Effector memory CD8-positive, alpha-beta T cell (primary cell): ENCODE measurements around the gene SBF2.
"Not testable (repeated sequence)": the region's sequence is repeated elsewhere in the genome, so short reads cannot be mapped to it uniquely, and the experiment has no call there.

ENCODE experiments used
- ATAC-seq: fragments of 150-1000 bp; cut with Tn5 transposase; replicated peaks from 2 replicates; pipeline ENCODE4 v1.10.0; 2021; ENCODE audit warnings: mild to moderate bottlenecking, moderate library complexity
- DNase-seq, 3 experiments: peaks; one replicate each; pipeline ENCODE4 v3.0.0; 2021
- H3K27ac Mint-ChIP-seq, 2 donors: one replicate each; pipeline ENCODE4 v1.8.0; 2022; ENCODE audit warnings: mild to moderate bottlenecking in 2 of 2, mixed read lengths in 2 of 2, moderate library complexity in 2 of 2
- H3K27me3 Mint-ChIP-seq, 2 donors: one replicate each; pipeline ENCODE4 v1.8.0; 2022; ENCODE audit warnings: mixed read lengths in 2 of 2
- H3K36me3 Mint-ChIP-seq: one replicate; pipeline ENCODE4 v1.8.0; 2022; ENCODE audit warnings: mild to moderate bottlenecking, moderate library complexity, mixed read lengths; ENCODE audit not compliant: insufficient read depth
- H3K4me1 Mint-ChIP-seq, 2 donors: one replicate each; pipeline ENCODE4 v1.8.0; 2022; ENCODE audit warnings: low read depth in 2 of 2, mixed read lengths in 2 of 2
- H3K4me3 Mint-ChIP-seq, 2 donors: one replicate each; pipeline ENCODE4 v1.8.0; 2022; ENCODE audit warnings: mild to moderate bottlenecking in 2 of 2, mixed read lengths in 2 of 2, moderate library complexity in 2 of 2
- H3K9me3 Mint-ChIP-seq, 2 donors: one replicate each; pipeline ENCODE4 v1.8.0; 2022; ENCODE audit warnings: mixed read lengths in 2 of 2

The SBF2 gene

GRCh38 chr11:10139656-10140055 is 154.4 kb downstream of the SBF2 start:
- Mint-ChIP-seq H3K4me1 (no peaks in the 10 kb centered on the region), H3K4me3 (no peak overlapping the region), H3K27me3 (no peaks in the 10 kb centered on the region), H3K27ac (no peak overlapping the region), H3K9me3 (peaks cover 0 to 3% of the 10 kb centered on the region in 2 donors), H3K36me3 (no peaks in the 10 kb centered on the region)
- no peak for ATAC-seq
- no peak for DNase-seq

- Mint-ChIP-seq H3K36me3 (no peaks in the 10 kb centered on the region), H3K9me3 (peaks cover 0 to 3% of the 10 kb centered on the region in 2 donors), H3K4me1 (no peaks in the 10 kb centered on the region), H3K27me3 (no peaks in the 10 kb centered on the region), H3K27ac (no peak overlapping the region), H3K4me3 (no peak overlapping the region)
- ATAC-seq (no peak), DNase-seq (no peak)
Measured at GRCh38 chr11:10139143-10139542, 154.9 kb downstream of the SBF2 start.

- Mint-ChIP-seq H3K9me3 (peaks cover 0 to 3% of the 10 kb centered on the region in 2 donors), H3K27ac (no peak overlapping the region), H3K27me3 (no peaks in the 10 kb centered on the region), H3K4me1 (no peaks in the 10 kb centered on the region), H3K4me3 (no peak overlapping the region), H3K36me3 (no peaks in the 10 kb centered on the region)
- DNase-seq (no peak), ATAC-seq (no peak)
Measured at GRCh38 chr11:10134975-10135481, 159.0 kb downstream of the SBF2 start.

GRCh38 chr11:10134226-10134625 is 159.8 kb downstream of the SBF2 start:
- not testable (repeated sequence) for H3K4me3 Mint-ChIP-seq, H3K27ac Mint-ChIP-seq, DNase-seq, H3K36me3 Mint-ChIP-seq, H3K27me3 Mint-ChIP-seq, H3K9me3 Mint-ChIP-seq, H3K4me1 Mint-ChIP-seq, ATAC-seq

DNA sequence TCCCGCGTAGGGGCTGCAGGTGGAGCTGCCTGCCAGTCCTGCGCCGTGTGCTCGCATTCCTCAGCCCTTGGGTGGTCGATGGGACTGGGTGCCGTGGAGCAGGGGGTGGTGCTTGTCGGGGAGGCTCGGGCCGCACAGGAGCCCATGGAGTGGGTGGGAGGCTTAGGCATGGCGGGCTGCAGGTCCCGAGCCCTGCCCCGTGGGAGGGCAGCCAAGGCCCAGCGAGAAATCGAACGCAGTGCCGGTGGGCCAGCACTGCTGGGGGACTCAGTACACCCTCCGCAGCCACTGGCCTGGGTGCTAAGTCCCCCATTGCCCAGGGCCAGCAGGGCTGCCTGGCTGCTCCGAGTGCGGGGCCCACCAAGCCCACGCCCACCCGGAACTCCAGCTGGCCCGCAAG is 160.8 kb downstream of the SBF2 start:
- H3K27me3 Mint-ChIP-seq, H3K36me3 Mint-ChIP-seq, H3K9me3 Mint-ChIP-seq, H3K27ac Mint-ChIP-seq, H3K4me1 Mint-ChIP-seq, DNase-seq, H3K4me3 Mint-ChIP-seq, ATAC-seq: not testable (repeated sequence)

DNA sequence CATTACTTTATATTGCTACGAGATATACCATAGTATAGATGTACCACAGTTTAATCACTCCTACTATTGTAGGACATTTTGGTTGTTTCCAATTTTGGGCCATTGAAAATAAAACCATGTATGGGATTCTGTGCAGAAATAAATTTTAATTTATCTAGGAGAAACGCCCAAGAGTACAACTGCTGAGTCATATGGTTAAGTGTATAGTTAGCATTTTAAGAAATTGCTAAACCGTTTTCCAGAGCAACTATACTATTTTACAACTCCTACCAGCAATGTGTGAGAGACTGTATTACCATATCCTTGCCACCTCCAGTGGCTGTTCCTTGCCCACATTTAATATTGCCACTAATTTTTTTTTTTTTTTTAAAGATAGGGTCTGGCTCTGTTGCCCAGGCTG is 163.1 kb downstream of the SBF2 start:
- Mint-ChIP-seq H3K27ac (no peak overlapping the region), H3K36me3 (no peaks in the 10 kb centered on the region), H3K4me1 (no peaks in the 10 kb centered on the region), H3K9me3 (peaks cover 0 to 3% of the 10 kb centered on the region in 2 donors), H3K4me3 (no peak overlapping the region), H3K27me3 (no peaks in the 10 kb centered on the region)
- no peak for DNase-seq
- ATAC-seq, result no peak

GRCh38 chr11:10129184-10129583 is 164.8 kb downstream of the SBF2 start:
- H3K9me3 Mint-ChIP-seq, H3K4me1 Mint-ChIP-seq, ATAC-seq, DNase-seq, H3K4me3 Mint-ChIP-seq, H3K36me3 Mint-ChIP-seq, H3K27me3 Mint-ChIP-seq, H3K27ac Mint-ChIP-seq: not testable (repeated sequence)

GRCh38 chr11:10125522-10126133 is 168.4 kb downstream of the SBF2 start:
- H3K27ac Mint-ChIP-seq, result no peak overlapping the region
- no peak for DNase-seq
- H3K4me3 Mint-ChIP-seq, result no peak overlapping the region
- H3K9me3 Mint-ChIP-seq, result no peaks in the 10 kb centered on the region
- no peak for ATAC-seq
- peaks cover 0 to 6% of the 10 kb centered on the region in 2 donors for H3K4me1 Mint-ChIP-seq
- no peaks in the 10 kb centered on the region for H3K27me3 Mint-ChIP-seq
- no peaks in the 10 kb centered on the region for H3K36me3 Mint-ChIP-seq

DNA sequence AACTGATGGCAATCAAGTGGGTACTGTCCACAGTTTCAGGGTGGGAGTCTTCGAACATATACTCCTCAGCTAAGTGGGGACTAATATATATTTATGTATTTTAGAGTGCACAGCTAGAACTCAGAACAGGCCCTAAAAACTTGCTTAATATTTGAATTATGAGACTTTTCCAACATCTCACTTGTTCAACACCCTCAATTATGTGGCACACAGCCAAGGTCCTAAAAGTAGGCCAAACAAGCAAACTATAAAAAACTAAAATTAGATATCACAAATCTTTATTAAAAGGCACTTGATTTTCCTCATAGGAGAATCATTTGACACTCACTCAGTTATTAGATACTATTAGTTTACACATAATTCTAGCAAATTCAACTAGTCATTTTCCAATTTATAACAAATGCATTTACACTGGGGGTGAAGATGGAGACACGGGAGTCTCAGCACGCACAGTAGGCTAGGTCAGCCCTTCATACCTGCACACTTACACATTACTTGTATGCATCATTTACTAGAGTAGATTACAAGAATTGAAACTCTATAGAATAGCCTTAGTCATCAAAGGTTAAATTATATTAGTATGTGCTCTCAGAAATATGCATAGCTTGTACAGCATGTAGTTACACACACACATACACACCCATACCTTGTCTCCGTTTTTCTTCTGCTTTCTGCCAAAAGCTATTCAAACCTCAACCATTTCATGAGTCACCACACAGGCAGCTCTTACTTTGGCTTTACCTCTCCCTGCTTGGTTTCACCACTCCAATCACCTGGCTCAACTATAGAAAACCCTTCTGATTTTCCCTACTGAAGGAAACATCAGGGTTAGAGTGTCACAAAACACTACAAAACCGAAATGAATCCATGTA is 171.5 kb downstream of the SBF2 start:
- no peaks in the 10 kb centered on the region for H3K27me3 Mint-ChIP-seq
- DNase-seq, result no peak
- H3K4me3 Mint-ChIP-seq, result no peak overlapping the region
- no peaks in the 10 kb centered on the region for H3K9me3 Mint-ChIP-seq
- ATAC-seq, result no peak
- H3K4me1 Mint-ChIP-seq, result peaks cover 0 to 6% of the 10 kb centered on the region in 2 donors
- H3K27ac Mint-ChIP-seq, result peak overlapping the region in 1 of 2 donors; percentile 8
- no peaks in the 10 kb centered on the region for H3K36me3 Mint-ChIP-seq

DNA sequence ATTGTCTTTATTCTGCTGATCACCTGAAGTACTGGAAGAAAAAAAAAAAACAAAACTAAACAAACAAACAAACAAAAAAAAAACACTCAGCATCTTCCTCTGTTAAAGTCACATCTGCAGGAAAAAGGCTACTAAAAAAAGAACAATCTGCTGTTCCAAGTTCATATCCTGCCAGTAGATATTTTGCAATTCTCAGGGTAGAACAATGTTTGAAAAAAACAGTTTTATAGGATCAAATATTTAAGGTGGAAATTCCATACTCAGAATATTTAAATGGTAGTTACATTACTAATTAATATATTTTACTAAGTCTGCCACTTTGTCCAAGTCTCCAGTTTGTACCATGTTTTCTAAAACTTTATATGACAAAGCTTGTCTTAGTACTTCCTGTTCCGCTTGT is 175.2 kb downstream of the SBF2 start:
- Mint-ChIP-seq H3K27me3 (no peaks in the 10 kb centered on the region), H3K4me3 (no peak overlapping the region), H3K9me3 (no peaks in the 10 kb centered on the region), H3K36me3 (peaks cover 2% of the 10 kb centered on the region), H3K4me1 (peaks cover 0 to 6% of the 10 kb centered on the region in 2 donors), H3K27ac (no peak overlapping the region)
- ATAC-seq (no peak), DNase-seq (no peak)

DNA sequence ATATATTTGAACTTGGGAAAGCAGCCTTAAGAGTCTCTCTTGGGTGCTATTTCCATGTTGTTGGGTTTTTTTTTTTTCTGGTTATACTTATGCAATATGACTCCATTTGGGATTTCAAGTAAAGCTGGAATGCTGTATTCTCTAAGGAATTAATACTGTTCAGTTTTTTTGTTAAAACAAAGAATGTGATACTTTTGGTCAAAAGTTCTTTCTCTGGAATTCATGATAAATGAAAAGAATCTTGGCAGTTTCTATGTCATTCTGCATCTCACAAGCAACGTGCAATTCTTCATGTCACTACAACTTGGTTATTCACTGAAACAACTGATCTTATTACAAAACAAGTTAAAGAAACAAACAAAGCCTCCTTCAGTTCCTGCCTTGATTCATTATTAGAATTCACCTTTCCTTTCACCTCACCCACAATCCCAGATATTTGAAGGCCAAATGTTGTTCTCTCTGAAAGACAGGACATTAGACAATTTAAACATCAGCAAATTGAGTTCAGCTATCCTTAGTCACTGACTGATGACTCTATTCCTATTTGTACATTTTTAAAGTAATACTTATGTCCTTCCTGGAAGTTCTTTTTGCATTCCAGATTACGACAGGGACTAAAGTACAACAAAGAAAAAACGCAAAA is 176.2 kb downstream of the SBF2 start:
- Mint-ChIP-seq H3K27me3 (no peaks in the 10 kb centered on the region), H3K36me3 (peaks cover 2% of the 10 kb centered on the region), H3K27ac (no peak overlapping the region), H3K4me3 (no peak overlapping the region), H3K4me1 (peaks cover 0 to 4% of the 10 kb centered on the region in 2 donors), H3K9me3 (no peaks in the 10 kb centered on the region)
- DNase-seq (no peak), ATAC-seq (no peak)

DNA sequence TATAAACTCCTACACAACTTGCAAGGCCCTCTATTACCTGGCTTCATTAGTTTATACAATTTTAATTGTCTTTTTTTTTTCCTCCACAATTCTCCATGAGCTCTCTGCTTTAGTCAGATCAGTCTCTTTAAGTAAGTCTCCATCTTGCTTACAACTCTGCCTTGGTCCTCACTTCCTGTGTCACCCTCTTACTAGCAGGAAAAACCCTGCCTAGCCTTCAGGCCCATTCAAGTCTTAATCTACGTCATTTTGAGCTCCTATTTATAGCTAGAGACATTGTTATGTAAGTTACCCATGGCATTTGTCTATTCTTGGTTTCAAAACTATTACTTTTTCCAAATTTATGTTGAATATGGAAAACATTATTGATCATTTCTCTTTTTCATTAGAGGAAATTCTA is 177.4 kb downstream of the SBF2 start:
- no peak overlapping the region for H3K27ac Mint-ChIP-seq
- no peaks in the 10 kb centered on the region for H3K27me3 Mint-ChIP-seq
- no peaks in the 10 kb centered on the region for H3K4me1 Mint-ChIP-seq
- no peak overlapping the region for H3K4me3 Mint-ChIP-seq
- ATAC-seq, result no peak
- DNase-seq, result no peak
- H3K36me3 Mint-ChIP-seq, result peaks cover 2% of the 10 kb centered on the region
- peaks cover 0 to 3% of the 10 kb centered on the region in 2 donors for H3K9me3 Mint-ChIP-seq

- Mint-ChIP-seq H3K9me3 (peaks cover 0 to 3% of the 10 kb centered on the region in 2 donors), H3K4me1 (no peaks in the 10 kb centered on the region), H3K27ac (no peak overlapping the region), H3K27me3 (no peaks in the 10 kb centered on the region), H3K36me3 (peaks cover 2% of the 10 kb centered on the region), H3K4me3 (no peak overlapping the region)
- DNase-seq (no peak), ATAC-seq (no peak)
Measured at GRCh38 chr11:10114593-10115404, 179.2 kb downstream of the SBF2 start.
